ENCODE results near the gene CDC14A. TPM values are rescaled to one million over a fixed set of nuclear protein-coding genes. Genes with fewer than 3 reads are reported as not detected.

CDC14A gene
- polyA plus RNA-seq, 1 of the 3 experiments (the other 2 are of a cell fraction) = 2.2 TPM

DNA sequence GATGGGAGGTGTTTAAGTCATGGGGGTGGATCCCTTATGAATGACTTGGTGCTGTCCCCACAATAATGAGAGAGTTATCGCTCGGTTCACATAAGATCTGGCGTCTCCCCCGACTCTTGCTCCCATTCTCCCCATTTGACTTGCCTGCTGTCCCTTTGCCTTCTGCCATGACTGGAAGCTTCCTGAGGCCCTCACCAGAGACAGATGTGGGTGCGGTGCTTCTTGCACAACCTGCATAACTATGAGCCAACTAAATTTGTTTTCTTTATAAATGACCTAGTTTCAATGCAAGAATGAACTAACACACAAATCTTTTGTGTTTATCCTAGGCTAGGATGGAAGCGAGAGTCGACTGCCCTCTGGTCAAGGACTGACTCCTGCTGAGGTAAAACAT is 31.2 kb upstream of the CDC14A start (continued):
- TF ChIP-seq, protein P1, sequence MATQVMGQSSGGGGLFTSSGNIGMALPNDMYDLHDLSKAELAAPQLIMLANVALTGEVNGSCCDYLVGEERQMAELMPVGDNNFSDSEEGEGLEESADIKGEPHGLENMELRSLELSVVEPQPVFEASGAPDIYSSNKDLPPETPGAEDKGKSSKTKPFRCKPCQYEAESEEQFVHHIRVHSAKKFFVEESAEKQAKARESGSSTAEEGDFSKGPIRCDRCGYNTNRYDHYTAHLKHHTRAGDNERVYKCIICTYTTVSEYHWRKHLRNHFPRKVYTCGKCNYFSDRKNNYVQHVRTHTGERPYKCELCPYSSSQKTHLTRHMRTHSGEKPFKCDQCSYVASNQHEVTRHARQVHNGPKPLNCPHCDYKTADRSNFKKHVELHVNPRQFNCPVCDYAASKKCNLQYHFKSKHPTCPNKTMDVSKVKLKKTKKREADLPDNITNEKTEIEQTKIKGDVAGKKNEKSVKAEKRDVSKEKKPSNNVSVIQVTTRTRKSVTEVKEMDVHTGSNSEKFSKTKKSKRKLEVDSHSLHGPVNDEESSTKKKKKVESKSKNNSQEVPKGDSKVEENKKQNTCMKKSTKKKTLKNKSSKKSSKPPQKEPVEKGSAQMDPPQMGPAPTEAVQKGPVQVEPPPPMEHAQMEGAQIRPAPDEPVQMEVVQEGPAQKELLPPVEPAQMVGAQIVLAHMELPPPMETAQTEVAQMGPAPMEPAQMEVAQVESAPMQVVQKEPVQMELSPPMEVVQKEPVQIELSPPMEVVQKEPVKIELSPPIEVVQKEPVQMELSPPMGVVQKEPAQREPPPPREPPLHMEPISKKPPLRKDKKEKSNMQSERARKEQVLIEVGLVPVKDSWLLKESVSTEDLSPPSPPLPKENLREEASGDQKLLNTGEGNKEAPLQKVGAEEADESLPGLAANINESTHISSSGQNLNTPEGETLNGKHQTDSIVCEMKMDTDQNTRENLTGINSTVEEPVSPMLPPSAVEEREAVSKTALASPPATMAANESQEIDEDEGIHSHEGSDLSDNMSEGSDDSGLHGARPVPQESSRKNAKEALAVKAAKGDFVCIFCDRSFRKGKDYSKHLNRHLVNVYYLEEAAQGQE (IDR thresholded peaks at IDR 0.05; ENCODE audit: low read depth, low read length) = no peak
- TF ChIP-seq MEF2A (IDR thresholded peaks at IDR 0.05; ENCODE audit: borderline replicate concordance, low read depth) (no peak), CHD2 (IDR thresholded peaks at IDR 0.05; ENCODE audit: low read length, partially characterized antibody) (no peak), EZH2phosphoT487 (IDR thresholded peaks at IDR 0.05; ENCODE audit: borderline replicate concordance, low read depth) (no peak)
- TF ChIP-seq, protein P2, sequence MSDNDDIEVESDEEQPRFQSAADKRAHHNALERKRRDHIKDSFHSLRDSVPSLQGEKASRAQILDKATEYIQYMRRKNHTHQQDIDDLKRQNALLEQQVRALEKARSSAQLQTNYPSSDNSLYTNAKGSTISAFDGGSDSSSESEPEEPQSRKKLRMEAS (IDR thresholded peaks at IDR 0.05; ENCODE audit: low read depth) = no peak

DNA sequence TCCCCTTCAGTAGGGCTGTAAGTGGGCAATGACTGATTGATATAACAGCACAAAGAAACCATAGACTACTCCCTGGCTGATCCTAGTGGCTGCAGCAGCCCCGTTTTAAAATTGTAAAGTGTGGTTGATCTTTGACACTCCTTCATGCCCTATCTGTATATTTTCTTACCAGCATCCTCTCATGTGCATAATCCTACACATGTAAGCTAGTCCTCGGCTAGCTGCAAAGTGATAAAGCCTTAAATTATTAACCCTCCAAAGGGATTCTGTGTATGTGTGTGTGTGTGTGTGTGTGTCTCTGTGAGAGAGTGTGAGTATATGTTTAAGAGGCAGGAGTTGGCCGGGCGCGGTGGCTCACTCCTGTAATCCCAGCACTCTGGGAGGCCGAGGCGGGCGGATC is 30.8 kb upstream of the CDC14A start:
- H3K79me2 ChIP-seq (ENCODE audit: insufficient read depth) = no peaks in the 10 kb centered on the region
- no peak for TF ChIP-seq RAD21 (IDR thresholded peaks at IDR 0.05; ENCODE audit: low read length)
- no peaks in the 10 kb centered on the region for H4K20me1 ChIP-seq (ENCODE audit: insufficient read depth)
- POLR2A ChIA-PET = no interaction called here
- no peaks in the 10 kb centered on the region for H3F3A ChIP-seq (replicated peaks; ENCODE audit: insufficient read depth)
- no peaks in the 10 kb centered on the region for H3K4me1 ChIP-seq (ENCODE audit: control insufficient read depth in 1 of 2, insufficient read depth in 2 of 2, low read depth in 1 of 2, low read length in 1 of 2)
- H3K9me2 ChIP-seq = no peaks in the 10 kb centered on the region
- no peak overlapping the region for H3K4me3 ChIP-seq (ENCODE audit: low read depth in 2 of 2, low read length in 1 of 2)
- no peak for DNase-seq
- WGBS (ENCODE audit: low lambda C conversion rate) = 87% methylated on average over 8 of the region's 8 CpGs
- H3K27ac ChIP-seq (ENCODE audit: low read depth in 2 of 2, low read length in 1 of 2) = no peak overlapping the region
- no peaks in the 10 kb centered on the region for H3K9me3 ChIP-seq
- CTCF ChIA-PET = no interaction called here
- H2AFZ ChIP-seq (ENCODE audit: low read depth) = no peak overlapping the region
- no peaks in the 10 kb centered on the region for H3K27me3 ChIP-seq (ENCODE audit: insufficient read depth)
- no peaks in the 10 kb centered on the region for H3K36me3 ChIP-seq (replicated peaks in 1 of 2; ENCODE audit: control insufficient read depth in 1 of 2, insufficient read depth in 2 of 2, low read length in 1 of 2)
- no peak overlapping the region for H3K9ac ChIP-seq
- no peak overlapping the region for H3K4me2 ChIP-seq

DNA sequence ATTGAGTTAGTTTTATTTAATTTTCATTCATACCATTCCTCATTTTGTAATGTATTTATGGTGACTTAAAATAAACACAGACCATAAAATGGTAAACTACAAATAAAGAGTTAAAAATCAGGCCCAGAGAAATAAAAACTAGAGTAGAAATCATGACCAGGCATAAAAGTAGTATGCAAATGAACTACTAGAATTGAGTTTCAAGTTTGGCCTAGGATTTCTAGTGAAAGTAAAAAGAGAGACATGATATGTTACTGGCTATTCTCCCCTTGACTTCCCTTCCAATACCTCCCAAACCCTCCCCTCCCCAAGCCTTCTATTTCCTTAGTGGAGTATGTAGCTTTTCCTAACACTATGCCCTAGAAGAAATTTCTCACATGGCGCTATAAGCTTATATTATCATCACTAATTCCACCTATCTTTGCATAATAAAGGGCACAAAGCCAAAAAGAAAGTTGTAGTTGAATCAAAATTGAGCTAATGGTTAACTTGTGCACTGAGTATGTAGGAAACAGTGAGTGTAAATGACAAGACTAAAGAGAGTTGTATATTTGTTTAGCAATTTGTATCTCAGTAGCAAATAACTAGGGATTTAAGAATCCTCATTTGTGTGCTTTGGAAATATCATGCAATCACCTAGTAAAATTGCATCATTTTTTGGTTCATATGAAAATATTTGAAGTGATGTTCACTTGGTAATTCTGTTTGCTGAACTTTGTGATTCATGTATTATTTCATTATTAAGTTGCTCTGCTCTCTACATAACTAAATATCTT is 29.7 kb upstream of the CDC14A start:
- no peaks in the 10 kb centered on the region for H3K27me3 ChIP-seq (ENCODE audit: insufficient read depth)
- TF ChIP-seq TCF12 (IDR thresholded peaks at IDR 0.05) = no peak
- TF ChIP-seq, protein P3, sequence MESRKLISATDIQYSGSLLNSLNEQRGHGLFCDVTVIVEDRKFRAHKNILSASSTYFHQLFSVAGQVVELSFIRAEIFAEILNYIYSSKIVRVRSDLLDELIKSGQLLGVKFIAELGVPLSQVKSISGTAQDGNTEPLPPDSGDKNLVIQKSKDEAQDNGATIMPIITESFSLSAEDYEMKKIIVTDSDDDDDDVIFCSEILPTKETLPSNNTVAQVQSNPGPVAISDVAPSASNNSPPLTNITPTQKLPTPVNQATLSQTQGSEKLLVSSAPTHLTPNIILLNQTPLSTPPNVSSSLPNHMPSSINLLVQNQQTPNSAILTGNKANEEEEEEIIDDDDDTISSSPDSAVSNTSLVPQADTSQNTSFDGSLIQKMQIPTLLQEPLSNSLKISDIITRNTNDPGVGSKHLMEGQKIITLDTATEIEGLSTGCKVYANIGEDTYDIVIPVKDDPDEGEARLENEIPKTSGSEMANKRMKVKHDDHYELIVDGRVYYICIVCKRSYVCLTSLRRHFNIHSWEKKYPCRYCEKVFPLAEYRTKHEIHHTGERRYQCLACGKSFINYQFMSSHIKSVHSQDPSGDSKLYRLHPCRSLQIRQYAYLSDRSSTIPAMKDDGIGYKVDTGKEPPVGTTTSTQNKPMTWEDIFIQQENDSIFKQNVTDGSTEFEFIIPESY (IDR thresholded peaks at IDR 0.05; ENCODE audit: borderline replicate concordance, low read depth) = no peak
- TF ChIP-seq, protein P2 (IDR thresholded peaks at IDR 0.05; ENCODE audit: low read depth) = no peak
- no peak for TF ChIP-seq RCOR1 (IDR thresholded peaks at IDR 0.05; ENCODE audit: low read length)
- 75% methylated on average over 1 of the region's 1 CpG for WGBS (ENCODE audit: low lambda C conversion rate)
- H2AFZ ChIP-seq (ENCODE audit: low read depth) = peak overlapping the region; percentile 29; the same call in 1 of the 2 replicates
- H3K4me1 ChIP-seq (ENCODE audit: control insufficient read depth in 1 of 2, insufficient read depth in 2 of 2, low read depth in 1 of 2, low read length in 1 of 2) = no peaks in the 10 kb centered on the region
- H3K9me2 ChIP-seq = no peaks in the 10 kb centered on the region
- no peak overlapping the region for H3K27ac ChIP-seq (ENCODE audit: low read depth in 2 of 2, low read length in 1 of 2)
- no peak overlapping the region for H3K4me3 ChIP-seq (ENCODE audit: low read depth in 2 of 2, low read length in 1 of 2)
- DNase-seq = no peak
- no peaks in the 10 kb centered on the region for H4K20me1 ChIP-seq (ENCODE audit: insufficient read depth)
- CTCF ChIA-PET = interaction anchor here (0.8 kb wide), 1 partner anchor 23 kb away, joined by 3 read pairs; no protein-coding TSS in a partner anchor
- POLR2A ChIA-PET = no interaction called here
- no peak overlapping the region for H3K4me2 ChIP-seq
- H3K36me3 ChIP-seq (replicated peaks in 1 of 2; ENCODE audit: control insufficient read depth in 1 of 2, insufficient read depth in 2 of 2, low read length in 1 of 2) = no peaks in the 10 kb centered on the region
- H3K9me3 ChIP-seq = no peaks in the 10 kb centered on the region
- no peaks in the 10 kb centered on the region for H3F3A ChIP-seq (replicated peaks; ENCODE audit: insufficient read depth)
- no peaks in the 10 kb centered on the region for H3K79me2 ChIP-seq (ENCODE audit: insufficient read depth)
- no peak overlapping the region for H3K9ac ChIP-seq

Data from SK-N-SH (cell line).